AG04449 (cell line): Measurements from ENCODE around the gene WDR31.

ENCODE experiments used
- CTCF ChIA-PET: fragments of 350-600 bp; formaldehyde crosslinking; extraction: SDS; loops from one replicate; lab custom pipeline; 2021; ENCODE audit warnings: antibody characterized with exemption; lab: Yijun Ruan, JAX
- POLR2A ChIA-PET: fragments of 400-600, 350-600 bp; formaldehyde crosslinking; extraction: SDS; loops from one replicate; lab custom pipeline; 2020; ENCODE audit warnings: antibody characterized with exemption, inconsistent platforms; lab: Yijun Ruan, JAX
- DNase-seq: peaks from one replicate; pipeline ENCODE4 v3.0.0-alpha.2; 2010; ENCODE audit warnings: low read depth, low spot score
- H3K4me3 ChIP-seq: 2 replicates; pipeline ENCODE4 v1.5.1; 2011; ENCODE audit warnings: low read depth, mild to moderate bottlenecking, control low read depth, low read length
- TF ChIP-seq, protein P1 (sequence below): IDR thresholded peaks from one replicate; pipeline ENCODE4 v1.5.1; 2011; ENCODE audit warnings: mild to moderate bottlenecking, moderate library complexity, low read length, control low read depth, inconsistent platforms; ENCODE audit not compliant: insufficient read depth; ENCODE audit errors: missing control alignments

Gene WDR31

DNA sequence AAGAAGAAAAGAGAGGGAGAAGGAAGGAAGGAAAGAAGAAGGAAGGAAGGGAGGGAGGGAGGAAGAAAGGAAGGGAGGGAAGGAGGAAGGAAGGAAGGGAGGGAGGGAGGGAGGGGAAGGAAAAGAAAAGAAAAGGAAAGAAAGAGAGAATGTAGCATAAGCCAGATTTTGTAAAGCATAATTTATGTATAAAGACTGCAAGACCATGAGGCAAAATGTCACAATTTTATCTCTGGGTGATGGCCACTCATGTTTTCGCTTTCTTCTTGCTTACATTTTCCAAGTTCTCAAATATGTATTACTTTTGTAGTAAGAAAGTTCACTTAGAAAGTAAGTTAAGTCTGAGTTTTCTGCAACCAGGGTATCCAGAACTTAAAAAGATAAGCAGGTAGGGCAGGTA, 33.5 kb downstream of the WDR31 start:
- H3K4me3 ChIP-seq: no peak overlapping the region
- ChIA-PET CTCF (no interaction called here), POLR2A (no interaction called here)
- TF ChIP-seq, protein P1, sequence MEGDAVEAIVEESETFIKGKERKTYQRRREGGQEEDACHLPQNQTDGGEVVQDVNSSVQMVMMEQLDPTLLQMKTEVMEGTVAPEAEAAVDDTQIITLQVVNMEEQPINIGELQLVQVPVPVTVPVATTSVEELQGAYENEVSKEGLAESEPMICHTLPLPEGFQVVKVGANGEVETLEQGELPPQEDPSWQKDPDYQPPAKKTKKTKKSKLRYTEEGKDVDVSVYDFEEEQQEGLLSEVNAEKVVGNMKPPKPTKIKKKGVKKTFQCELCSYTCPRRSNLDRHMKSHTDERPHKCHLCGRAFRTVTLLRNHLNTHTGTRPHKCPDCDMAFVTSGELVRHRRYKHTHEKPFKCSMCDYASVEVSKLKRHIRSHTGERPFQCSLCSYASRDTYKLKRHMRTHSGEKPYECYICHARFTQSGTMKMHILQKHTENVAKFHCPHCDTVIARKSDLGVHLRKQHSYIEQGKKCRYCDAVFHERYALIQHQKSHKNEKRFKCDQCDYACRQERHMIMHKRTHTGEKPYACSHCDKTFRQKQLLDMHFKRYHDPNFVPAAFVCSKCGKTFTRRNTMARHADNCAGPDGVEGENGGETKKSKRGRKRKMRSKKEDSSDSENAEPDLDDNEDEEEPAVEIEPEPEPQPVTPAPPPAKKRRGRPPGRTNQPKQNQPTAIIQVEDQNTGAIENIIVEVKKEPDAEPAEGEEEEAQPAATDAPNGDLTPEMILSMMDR: no peak
- no peak for DNase-seq

DNA sequence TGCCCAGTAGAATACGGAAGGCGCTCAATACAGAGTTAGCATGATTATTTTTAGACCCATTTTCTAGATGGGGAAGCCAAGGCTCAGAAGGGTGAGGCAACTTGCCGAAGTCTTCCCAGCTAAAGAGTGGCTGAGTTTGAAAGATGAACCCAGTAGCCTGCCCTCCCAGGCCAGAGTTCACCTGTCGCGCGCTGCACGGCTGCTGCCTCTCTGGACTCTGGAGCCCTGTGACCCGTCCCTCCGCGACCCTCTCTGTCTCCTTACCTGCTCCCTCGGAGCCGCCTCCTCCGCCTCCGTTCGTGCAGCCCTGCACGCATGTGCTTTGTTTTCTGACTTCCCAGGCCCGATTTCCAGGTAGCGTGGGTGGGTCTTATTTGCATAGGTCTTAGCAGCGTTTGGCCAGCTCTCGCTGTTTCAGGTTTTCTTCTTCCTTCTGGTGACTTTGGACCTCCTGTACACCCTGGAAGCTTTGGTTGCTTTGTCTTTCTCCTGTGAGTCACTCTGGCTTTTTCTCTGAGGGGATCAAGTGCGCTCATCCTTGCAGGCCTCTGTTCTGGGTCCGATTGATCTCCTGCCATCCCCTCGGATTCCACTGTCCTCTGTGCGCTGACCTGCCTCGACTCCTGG, 37.2 kb downstream of the WDR31 start, which contains the start of gene RNF183:
Gene RNF183, minus strand, starts transcription at position 585 of the 627 bp plus-strand sequence. CDS start 5,192 bp downstream, outside the sequence.
- H3K4me3 ChIP-seq: no peak within 1 kb of the TSS
- POLR2A ChIA-PET: no interaction called here
- TF ChIP-seq, protein P1: no peak
- CTCF ChIA-PET: interaction anchor here (1.0 kb wide), 1 partner anchor 9 kb away, joined by 4 read pairs; no protein-coding TSS in a partner anchor
- DNase-seq: no peak

DNA sequence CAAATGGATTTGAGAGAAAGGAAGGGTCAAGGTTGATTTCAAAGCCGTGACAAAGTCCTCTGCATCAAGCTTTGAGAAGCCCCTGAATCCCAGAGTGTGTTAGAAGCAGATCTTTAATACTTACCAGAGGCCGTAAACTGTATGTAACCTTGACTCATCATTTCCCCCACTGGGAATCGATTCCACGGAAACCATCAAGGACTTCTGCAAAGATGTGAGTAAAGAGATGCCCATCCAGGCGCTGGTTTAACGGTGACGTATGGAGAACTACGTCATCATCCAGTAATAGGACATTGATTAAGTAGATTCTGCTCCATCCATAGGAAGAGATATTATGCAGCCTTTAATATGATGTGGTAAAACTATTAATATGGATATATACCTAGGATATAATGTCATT, 38.5 kb downstream of the WDR31 start:
- DNase-seq: no peak
- ChIA-PET POLR2A (no interaction called here), CTCF (interaction anchor here (1.3 to 3.2 kb wide), 3 partner anchors 8 to 354 kb away, joined by 3 to 24 read pairs (median 3); no protein-coding TSS in a partner anchor)
- H3K4me3 ChIP-seq: no peak overlapping the region
- TF ChIP-seq, protein P1: no peak

DNA sequence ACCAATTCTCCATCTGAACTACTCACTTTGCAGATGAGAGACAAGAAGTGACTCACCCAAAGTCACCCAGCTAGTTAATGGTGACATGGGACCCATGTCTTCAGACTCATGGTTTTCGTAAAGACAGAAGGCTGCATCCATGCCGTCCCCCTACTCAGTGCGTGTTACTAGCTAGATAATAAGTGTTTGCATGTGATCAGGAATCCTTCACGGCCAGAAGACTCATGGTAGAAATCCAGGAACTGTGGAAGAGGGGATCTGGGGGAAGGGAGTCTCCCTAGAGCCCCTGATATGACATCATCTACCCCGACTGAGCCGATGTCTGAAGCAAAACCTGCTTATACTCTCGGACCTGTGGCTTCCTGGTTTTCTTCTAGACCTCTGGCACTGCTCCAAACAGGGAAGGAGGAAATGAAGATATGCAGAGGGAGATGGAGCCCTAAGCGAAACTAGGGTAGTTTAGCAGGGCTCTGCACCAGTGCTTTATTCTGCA, 40.2 kb downstream of the WDR31 start:
- TF ChIP-seq, protein P1: no peak
- no peak for DNase-seq
- CTCF ChIA-PET: interaction anchor here (1.4 to 3.2 kb wide), 3 partner anchors 9 to 27 kb away, joined by 3 to 24 read pairs (median 4); no protein-coding TSS in a partner anchor
- POLR2A ChIA-PET: no interaction called here
- no peak overlapping the region for H3K4me3 ChIP-seq

DNA sequence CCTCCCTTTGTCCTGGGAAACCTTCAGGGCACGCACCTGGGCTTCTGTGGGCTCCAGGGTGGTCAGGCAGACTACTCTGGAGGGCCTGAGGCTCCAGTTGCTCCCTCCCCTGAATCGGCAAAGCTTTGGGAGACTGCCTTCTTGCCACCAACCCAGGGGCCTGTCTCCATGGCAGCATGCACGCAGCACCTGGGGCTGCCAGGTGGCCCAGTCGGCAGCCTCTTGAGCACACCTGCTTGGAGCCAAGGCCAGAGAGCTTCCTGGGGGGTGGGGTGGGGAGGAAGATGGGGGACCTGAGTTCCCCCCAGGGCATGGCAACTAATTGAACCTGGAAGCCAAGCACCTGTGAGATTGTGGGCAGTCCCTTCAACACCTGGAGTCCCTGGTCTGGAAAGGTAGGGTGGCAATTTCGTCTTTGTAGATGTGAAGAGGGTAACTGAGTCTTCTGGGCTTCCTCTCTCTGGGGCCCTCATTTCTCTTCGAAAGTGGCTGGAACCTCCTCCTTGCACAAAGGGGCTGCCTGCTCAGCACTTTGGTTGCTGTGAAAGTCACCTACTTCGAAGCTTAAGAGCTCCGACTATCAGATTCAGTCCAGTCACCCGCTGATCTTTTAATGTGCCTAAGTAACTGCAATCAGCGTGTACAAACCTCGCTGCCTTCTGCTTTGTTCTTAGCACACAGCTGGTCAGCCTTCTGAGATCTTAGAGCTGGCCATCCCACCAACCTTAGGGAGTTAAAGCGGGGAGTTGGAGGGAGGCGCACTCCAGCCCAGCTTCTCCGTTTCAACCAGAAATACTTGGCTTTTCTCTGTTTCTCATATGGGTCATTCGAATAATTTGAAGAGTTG, 40.9 kb downstream of the WDR31 start:
- CTCF ChIA-PET: interaction anchor here (1.4 to 3.2 kb wide), 3 partner anchors 10 to 27 kb away, joined by 3 to 24 read pairs (median 4); no protein-coding TSS in a partner anchor
- TF ChIP-seq, protein P1: no peak
- POLR2A ChIA-PET: no interaction called here
- DNase-seq: no peak
- H3K4me3 ChIP-seq: no peak overlapping the region
